GM12801 (cell line): Measurements from ENCODE around the gene VPS13D.

Source experiments
- CTCF ChIP-seq: IDR thresholded peaks from one replicate; pipeline ENCODE4 v1.5.1; 2011; ENCODE audit warnings: control low read depth; ENCODE audit not compliant: insufficient read length; ENCODE audit errors: extremely low read depth

VPS13D gene

GRCh38 chr1:12475947-12476346 is 246.1 kb downstream of the VPS13D start:
- TF ChIP-seq CTCF, result no peak

- TF ChIP-seq CTCF, result no peak
These were observed 247.5 kb downstream of the VPS13D start for GRCh38 chr1:12477314-12477713.

DNA sequence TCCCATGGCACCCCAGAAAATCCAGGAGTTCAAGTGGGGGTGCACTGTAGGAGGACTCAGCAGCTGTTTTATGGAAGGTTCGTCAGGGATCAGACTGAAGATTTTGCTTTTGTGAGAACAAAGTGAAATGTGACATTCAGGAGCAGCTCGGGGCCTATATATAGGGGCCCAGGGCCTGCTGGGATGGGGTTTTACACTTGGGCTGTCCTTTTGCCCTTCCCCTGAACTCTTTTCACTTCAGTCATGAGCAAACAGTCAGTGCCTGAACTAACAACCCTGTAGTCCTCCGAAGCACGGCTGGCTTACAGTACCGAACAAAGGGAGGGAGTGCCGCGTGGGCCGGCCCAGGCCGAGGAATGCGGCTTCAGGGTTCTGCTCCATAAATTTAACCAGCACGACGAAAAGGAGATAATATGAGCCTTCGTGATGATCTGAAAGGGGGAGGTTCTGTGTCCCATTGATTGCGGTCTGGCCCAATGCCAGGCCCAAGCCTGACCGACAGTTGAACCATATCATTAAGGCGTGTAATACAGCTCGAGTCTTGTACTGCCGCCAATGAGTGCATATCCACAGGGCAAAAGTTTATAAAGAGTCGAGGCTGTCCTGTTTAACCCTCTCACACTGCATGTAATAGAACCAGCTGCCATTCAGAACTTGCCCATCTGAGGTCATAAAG is 248.2 kb downstream of the VPS13D start:
- TF ChIP-seq CTCF, result no peak

- no peak for TF ChIP-seq CTCF
These were observed 248.8 kb downstream of the VPS13D start for GRCh38 chr1:12478612-12478985.

GRCh38 chr1:12479311-12479710 is 249.5 kb downstream of the VPS13D start:
- TF ChIP-seq CTCF, result no peak

DNA sequence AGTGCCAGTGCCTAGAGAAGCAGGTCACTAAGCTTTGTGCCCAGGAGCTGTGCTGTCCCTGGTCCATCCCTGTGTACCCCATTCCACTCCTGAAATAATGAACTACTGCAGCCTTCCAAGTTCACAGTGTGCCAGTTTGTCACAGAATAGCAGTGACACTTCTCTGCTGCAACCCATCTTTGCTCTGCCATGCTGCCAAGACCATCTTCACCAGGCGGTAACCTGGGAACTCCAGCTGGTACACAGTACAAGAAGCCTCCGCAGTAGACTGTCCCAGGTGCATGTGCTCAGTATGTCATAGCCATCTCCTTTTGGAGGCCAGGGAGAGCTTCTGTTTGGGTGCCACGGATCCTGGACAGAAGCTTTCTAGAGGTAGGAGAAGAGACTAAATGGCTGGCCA is 250.2 kb downstream of the VPS13D start:
- TF ChIP-seq CTCF, result no peak

- TF ChIP-seq CTCF, result no peak
These were observed 251.0 kb downstream of the VPS13D start for GRCh38 chr1:12480748-12481362.
